GM21528 (cell line): ENCODE results near the gene UTS2R.
"Not testable (repeated sequence)": the region's sequence is repeated elsewhere in the genome, so short reads cannot be mapped to it uniquely, and the experiment has no call there.

Experiments used
- ATAC-seq: cut with Tn5 transposase; IDR thresholded peaks from one replicate; pipeline ENCODE4 v1.9.1; 2021; ENCODE audit warnings: mild to moderate bottlenecking, moderate library complexity; ENCODE audit not compliant: unreplicated experiment, low FRiP score

Gene UTS2R

DNA sequence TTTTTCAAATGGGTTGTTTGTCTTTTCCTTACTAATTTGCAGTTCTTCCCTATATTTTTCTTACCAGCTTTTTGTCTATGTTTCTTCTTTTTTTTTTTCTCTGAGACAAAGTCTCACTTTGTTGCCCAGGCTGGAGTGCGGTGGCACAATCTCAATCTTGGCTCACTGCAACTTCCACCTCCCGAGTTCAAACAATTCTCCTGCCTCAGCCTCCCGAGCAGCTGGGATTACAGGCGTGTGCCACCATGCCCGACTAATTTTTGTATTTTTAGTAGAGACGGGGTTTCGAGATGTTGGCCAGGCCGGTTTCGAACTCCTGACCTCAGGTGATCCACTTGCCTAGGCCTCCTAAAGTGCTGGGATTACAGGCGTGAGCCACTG lies 1.5 kb downstream of the UTS2R start:
- not testable (repeated sequence) for ATAC-seq

DNA sequence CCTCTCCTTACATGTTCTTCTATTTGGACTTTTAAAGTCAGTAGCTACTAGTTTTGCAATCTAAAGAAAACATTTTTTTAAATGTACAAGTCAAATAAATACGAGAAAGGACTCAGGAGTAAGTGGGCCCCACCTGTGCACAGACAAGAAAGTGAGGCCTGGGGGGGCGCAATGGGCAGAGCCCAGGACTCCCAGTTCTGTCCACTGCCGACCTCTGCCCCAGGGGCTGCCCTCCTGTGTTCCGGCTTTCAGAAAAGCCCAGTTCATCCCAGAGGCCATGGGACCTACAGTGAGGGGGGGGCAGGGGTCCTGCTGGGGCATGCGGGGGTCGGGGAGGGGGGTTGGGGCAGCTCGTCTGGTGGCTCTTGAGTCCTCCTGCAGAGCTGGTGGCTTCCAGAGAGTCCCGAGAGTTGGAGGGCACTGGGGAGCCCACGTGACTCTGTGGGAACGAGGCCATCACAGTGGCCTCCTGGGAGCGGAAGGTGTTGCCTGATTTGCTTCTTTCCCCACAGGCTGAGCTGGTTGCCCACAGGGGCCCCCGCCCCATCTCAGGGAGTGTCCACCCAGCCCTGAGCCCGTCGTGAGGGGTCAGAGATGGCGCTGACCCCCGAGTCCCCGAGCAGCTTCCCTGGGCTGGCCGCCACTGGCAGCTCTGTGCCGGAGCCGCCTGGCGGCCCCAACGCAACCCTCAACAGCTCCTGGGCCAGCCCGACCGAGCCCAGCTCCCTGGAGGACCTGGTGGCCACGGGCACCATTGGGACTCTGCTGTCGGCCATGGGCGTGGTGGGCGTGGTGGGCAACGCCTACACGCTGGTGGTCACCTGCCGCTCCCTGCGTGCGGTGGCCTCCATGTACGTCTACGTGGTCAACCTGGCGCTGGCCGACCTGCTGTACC lies 2.4 kb downstream of the UTS2R start:
- ATAC-seq: no peak

DNA sequence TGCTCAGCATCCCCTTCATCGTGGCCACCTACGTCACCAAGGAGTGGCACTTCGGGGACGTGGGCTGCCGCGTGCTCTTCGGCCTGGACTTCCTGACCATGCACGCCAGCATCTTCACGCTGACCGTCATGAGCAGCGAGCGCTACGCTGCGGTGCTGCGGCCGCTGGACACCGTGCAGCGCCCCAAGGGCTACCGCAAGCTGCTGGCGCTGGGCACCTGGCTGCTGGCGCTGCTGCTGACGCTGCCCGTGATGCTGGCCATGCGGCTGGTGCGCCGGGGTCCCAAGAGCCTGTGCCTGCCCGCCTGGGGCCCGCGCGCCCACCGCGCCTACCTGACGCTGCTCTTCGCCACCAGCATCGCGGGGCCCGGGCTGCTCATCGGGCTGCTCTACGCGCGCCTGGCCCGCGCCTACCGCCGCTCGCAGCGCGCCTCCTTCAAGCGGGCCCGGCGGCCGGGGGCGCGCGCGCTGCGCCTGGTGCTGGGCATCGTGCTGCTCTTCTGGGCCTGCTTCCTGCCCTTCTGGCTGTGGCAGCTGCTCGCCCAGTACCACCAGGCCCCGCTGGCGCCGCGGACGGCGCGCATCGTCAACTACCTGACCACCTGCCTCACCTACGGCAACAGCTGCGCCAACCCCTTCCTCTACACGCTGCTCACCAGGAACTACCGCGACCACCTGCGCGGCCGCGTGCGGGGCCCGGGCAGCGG lies 3.2 kb downstream of the UTS2R start:
- no peak for ATAC-seq

DNA sequence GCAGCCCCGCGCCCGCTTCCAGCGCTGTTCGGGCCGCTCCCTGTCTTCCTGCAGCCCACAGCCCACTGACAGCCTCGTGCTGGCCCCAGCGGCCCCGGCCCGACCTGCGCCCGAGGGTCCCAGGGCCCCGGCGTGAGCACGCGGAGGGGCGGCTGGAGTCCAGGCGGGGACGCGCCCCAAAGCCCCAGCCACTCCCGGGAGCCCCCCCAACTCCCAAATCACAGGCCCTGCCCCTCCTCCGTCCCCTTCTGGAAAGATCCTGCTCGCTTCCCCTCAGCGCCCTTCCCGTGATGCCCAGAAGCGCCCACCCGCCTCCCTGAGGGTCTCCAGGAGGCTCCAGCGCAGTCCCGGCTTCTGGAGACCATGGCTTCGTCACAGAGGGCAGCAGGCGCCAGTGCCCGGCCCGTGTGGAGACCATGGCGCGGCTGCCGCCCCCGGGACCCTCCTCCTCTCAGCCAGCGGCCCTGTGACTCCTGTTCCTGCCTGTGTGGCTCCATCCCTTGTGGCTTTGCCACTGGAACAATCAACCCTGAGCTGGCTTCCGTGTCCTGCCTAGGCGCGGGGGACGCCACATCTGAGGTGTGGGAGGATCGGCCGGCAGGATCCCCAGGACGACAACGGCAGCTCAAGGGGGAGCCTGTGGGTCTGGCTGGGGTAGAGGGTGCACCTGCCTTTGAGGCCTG lies 3.9 kb downstream of the UTS2R start:
- no peak for ATAC-seq

DNA sequence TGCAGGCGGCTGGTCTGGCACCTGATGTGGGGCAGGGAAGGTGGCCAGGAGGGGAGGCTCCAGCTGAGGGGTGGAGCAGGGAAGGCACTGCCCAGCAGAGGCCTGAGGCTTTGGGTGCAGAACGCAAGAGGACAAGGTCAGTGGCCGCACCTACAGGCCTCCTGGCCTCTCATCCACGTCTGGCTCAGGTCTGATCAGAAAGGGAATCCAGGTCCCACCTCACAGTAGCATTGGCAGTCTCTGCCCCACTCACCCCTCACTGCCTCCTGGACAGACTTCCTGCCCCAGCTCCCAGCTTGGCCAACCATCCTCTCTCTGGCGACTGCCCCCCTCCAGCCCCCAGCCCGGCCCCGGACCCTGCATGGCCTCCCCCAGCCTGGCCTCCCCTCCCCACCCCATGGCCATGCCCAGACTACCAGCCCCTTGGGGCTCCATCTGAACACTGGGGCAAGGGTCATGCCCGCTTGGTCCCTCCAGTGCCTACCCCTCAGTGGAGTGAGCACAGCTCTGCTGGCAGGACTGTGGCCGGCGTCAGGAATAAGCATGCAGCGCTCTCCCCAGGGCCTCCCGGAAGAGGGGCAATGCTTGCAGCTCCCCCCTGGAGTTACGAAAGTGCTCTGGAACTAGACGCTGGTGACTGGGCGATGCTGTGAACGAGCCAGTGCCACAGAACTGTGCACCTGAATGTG lies 4.6 kb downstream of the UTS2R start:
- no peak for ATAC-seq

DNA sequence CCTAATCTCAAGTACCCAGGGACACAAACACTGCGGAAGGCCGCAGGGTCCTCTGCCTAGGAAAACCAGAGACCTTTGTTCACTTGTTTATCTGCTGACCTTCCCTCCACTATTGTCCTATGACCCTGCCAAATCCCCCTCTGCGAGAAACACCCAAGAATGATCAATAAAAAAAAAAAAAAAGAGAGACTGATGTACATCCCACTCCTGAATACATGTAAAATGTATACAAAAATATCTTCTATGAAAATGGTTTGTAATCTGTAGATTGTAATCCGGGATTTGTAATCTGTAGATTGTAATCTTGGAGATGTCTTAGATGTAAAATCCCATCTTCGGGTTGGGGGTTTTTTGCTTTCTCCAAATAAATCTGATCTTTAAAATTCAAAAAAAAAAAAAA lies 5.7 kb downstream of the UTS2R start:
- not testable (repeated sequence) for ATAC-seq

DNA sequence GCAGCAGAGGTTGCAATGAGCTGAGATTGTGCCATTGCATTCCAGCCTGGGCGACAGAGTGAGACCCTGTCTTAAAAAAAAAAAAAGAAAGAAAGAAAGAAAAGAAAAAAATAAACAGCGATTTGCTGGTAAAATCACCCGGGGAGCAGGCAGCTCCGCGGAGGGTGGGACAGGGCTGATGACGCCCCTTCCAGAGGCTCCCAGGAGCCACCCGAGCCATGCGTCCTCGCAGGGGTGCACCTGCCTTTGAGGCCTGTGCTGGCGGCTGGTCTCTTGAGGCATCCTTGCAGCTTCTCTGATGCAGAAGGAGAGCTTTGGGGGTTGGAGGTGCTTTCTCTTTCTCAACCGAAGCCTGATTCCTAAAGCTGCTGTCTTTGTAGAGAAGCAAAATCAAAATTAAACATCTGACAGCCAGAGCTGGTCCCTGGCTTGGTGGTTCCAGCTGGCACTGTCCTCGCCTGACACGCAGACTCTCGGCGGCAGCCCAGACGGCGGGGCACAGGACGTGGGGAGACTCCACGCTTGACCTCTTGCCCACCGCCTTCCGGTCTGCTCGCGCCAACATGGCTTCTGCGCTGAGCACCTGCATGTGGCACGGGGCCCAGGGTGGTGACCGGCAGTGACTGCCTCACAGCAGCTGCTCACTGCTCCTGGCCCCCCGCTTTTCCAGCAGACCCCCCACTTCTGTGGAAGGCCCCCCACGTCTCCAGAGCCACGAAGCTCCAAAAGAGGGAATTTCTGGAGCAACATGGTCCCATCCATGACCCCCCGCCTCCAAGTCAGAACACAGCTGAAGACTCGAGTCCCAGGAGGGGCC lies 6.6 kb downstream of the UTS2R start:
- no peak for ATAC-seq

DNA sequence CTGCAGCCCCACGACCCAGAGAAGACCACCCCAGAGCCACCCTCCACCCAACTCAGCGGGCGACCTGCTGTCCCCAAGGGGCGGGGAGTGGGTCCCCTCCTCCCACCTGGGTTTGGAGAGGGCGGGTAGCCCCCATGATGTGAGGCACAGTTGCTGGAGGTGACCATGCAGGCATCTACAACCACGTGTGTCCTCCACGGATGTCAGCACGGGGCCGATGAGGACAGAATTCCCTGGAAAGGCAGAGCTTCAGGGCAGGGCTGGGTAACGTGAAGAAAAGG lies 7.1 kb downstream of the UTS2R start:
- ATAC-seq: no peak

DNA sequence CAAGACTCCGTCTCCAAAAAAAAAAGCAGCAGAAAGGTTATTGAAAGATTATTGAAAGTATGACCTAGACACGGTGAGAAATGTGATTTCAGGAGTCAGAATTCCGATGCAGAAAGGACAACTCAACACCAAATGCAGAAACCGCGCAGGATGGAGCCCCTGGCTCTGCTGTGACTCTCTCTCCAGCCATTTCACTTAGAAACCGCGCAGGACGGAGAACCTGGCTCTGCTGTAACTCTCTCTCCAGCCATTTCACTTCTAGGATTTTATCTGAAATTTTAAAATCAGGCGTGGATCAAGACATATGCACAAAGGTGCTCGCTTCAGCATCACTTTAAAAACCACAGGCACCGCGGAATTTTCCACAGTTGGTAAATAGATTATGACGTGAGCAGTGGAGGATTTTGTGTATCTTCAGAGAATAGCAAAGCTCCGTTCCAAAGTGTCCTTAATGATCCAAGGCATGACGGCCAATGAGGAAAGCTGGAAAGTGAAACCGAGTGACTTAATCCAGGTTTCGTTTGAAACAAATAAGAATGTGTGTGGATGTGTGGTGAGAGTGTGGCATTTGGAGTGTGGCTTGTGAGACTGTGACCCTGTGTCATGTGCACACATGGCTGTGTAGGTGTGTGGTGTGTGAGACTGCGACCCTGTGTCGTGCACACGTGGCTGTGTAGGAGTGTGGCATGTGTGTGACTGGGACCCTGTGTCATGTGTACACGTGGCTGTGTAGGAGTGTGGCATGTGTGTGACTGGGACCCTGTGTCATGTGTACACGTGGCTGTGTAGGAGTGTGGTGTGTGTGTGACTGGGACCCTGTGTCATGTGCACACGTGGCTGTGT lies 9.5 kb downstream of the UTS2R start:
- no peak for ATAC-seq

DNA sequence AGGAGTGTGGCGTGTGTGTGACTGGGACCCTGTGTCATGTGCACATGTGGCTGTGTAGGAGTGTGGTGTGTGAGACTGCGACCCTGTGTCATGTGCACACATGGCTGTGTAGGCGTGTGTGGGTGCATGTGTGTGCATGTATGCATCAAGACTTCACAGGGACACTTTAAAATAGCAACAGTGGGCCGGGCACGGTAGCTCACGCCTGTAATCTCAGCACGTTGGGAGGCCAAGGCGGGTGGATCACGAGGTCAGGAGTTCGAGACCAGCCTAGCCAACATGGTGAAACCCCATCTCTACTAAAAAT lies 10.1 kb downstream of the UTS2R start:
- ATAC-seq: not testable (repeated sequence)

DNA sequence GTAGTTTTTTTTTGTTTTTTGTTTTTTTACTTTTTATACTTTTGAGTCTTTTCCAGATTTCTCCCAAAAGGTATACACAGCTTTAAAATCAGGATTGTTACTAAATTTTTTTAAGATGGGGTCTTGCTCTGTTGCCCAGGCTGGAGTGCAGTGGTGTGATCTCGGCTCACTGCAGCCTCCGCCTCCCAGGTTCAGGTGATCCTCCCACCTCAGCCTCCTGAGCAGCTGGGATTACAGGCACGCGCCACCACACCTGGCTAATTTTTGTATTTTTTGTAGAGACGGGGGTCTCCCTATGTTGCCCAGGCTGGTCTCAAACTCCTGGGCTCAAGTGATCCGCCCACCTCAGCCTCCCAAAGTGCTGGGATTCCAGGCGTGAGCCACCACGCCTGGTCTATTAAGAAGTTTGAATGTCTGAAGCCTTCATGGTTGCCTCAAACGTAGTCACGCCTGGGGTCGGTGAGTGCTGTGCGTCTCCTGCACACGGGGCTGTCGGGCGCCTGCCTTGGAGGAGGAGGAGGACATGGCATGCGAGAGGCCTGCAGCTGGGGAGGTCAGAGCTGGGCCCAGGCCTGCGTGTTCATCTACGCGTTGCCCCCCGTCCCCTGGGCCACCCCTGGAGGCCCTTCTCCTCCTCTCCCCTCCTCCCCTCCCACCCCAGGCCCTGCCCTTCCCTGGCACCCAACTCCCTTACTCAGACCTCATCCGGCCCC lies 10.8 kb downstream of the UTS2R start:
- not testable (repeated sequence) for ATAC-seq

DNA sequence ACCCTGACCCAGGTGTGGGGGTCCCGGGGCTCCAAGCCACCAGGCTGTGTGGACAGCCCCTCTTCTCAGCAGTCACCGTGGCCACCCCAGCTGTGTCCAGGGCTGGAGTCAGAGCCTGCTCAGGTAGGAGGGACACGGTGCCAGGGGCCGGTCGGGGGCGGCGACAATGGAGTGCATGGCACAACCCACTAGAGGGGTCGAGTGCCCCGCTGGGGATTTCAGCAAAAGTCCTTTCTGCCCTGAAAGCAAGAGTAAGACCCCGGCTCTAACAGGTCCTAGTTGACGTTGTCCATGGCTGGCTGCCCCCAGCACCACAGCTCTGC lies 11.3 kb downstream of the UTS2R start:
- ATAC-seq: no peak

DNA sequence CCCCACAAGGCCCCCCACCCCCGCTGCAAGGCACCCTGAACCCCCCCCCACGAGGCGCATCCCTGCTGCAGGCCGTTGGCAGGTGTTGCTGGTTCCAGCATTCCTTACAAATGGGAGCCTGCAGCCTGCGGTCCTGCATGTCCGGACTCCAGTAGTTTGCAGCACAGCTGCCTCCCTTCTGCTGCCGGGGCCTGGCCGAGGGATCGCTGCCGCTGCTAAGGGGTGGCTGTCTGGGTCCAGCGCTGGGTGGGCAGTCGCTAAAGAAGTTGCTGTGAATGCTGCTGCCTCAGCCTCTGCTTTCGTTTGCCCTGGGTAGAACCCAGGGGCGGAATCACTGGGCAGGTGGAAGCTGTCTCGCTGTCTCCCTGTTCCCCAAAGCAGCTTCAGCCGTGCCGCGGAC lies 11.8 kb downstream of the UTS2R start:
- ATAC-seq: no peak

DNA sequence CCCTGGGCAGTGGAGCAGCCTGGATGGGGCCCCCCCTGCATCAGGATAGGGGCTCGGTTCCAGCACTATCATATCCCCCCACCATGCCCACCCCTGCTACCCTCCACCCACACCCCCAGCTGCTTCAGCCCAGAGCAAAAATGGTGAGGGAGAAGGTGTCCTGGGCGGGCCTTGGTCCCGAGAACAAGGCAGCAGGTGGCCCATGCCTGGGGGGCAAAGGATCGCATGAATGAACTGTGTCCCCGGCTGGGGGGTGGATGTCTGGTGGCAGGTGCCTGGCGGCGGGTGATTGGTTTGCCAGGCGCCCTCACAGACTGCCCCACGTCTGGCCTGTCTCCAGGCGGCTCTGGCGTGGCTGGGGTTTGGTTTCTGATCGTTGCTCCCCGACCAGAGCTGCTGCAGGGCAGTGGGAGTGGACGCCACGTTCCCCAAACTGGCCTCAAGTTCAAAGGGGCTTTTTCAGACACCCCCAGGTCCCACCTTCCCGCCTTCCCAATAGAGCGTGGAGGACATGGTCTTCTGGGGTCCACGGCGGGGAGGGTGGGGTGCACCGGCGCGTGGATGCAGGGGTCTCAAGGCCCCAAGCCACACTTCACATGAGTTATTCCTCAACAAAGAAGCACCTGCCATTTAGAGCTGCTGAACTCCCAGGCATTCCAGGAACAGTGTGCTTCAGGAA lies 12.6 kb downstream of the UTS2R start:
- no peak for ATAC-seq

DNA sequence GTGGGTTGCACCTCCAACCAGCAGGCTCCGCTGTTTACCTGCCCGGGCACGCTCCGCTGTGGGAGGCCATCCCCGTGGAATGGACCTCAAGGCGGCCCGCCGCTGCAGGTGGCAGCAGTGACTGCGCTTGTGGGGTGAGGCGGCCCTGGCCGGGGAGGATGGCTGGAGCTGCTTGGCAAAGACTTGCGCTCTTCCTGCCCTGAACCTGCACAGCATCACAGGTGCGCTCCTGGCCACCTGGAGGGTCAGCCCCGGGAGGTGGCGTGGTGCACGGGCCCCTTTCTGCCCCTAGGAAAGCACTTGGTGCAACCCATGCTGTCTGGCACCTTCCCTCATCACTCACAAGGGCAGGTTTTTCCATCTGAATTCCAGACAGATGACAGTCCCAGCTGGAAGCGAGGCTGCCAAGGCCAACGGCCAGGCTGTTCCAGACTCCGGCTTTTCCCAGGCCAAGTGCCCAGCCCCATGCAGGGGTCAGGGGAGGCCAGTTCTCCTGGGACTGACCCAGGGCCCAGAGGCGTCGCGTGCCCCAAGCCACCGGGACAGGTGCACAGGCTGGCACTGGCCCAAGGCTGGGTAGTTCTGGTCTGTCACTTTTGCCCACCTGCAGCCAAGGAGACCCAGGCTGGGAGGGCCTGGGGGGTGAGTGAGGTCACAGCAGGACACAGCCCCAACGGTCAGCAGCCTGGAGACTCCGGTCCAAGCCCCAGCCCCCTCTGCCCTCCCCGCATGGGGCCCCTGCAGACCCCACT lies 13.3 kb downstream of the UTS2R start:
- ATAC-seq: no peak

DNA sequence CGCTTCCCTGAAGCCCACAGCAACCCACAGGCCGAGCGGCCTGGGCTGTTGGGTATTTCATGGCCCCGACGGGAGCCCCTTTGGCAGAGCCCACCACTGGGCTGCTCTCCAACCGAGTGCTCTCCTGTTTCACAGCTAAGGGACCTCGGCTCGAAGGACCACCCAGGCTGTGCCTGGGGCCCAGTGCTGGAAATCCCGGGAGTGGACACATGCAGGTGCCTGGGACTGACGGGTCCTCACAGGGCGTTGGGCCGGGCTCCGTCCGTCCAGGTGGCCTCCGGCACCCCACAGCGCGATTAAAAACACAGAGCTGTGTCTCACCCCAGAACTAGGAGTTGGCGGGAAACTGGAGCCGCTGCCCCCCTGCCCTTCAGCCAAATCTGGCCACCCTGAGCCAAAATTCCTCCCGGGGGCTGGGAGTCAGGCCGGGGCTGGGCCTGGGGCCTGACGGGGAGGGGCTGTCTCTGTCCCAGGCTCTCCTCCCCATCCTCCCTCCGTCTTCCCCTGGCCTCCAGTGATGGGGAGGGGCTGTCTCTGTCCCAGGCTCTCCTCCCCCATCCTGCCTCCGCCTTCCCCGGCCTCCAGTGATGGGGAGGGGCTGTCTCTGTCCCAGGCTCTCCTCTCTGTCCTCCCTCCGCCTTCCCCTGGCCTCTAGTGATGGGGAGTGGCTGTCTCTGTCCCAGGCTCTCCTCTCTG lies 14.1 kb downstream of the UTS2R start:
- ATAC-seq: no peak

DNA sequence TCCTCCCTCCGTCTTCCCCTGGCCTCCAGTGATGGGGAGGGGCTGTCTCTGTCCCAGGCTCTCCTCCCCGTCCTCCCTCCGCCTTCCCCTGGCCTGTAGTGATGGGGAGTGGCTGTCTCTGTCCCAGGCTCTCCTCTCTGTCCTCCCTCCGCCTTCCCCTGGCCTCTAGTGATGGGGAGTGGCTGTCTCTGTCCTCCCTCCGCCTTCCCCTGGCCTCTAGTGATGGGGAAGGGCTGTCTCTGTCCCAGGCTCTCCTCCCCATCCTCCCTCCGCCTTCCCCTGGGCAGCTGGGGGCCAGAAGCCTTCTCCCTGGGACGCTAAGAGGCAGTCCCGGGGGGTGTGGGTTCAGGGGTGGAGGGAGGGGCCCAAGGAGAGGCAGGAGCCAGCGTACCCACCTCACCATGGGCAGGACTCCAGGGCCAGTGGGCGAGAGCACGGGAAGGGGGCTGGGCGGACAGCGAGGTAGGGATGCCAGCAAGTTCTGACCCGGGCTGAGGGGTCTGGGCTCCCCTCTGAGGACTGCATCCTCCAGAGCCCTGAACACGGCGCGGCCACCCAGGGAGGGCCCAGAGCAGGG lies 14.8 kb downstream of the UTS2R start:
- no peak for ATAC-seq
